Fibroblast of lung (primary cell): ENCODE data around the gene CSE1L. TPM values are rescaled to one million over a fixed set of nuclear protein-coding genes. Genes with fewer than 3 reads are reported as not detected.
"Not testable (repeated sequence)": the region's sequence is repeated elsewhere in the genome, so short reads cannot be mapped to it uniquely, and the experiment has no call there.

Experiments used
- DNase-seq, 2 donors: peaks; one replicate each; pipeline versions ENCODE4 v3.0.0 to v3.0.0-alpha.2; 2010; ENCODE audit warnings: low read depth in 2 of 2
- H2AFZ ChIP-seq: 2 replicates; pipeline ENCODE4 v1.5.1; 2012; ENCODE audit warnings: low read length, control low read depth, inconsistent platforms
- H3K27ac ChIP-seq: 2 replicates; pipeline ENCODE4 v1.5.1; 2011; ENCODE audit warnings: low read length, control low read depth; ENCODE audit not compliant: insufficient read depth
- H3K27me3 ChIP-seq: 2 replicates; pipeline ENCODE4 v1.5.1; 2011; ENCODE audit warnings: mild to moderate bottlenecking, low read length; ENCODE audit not compliant: control insufficient read depth, insufficient read depth
- H3K36me3 ChIP-seq: 2 replicates; pipeline ENCODE4 v1.5.1; 2011; ENCODE audit warnings: low read length; ENCODE audit not compliant: control insufficient read depth, insufficient read depth
- H3K4me1 ChIP-seq: 2 replicates; pipeline ENCODE4 v1.5.1; 2011; ENCODE audit warnings: low read length; ENCODE audit not compliant: control insufficient read depth, insufficient read depth; ENCODE audit errors: extremely low read depth
- H3K4me2 ChIP-seq: 2 replicates; pipeline ENCODE4 v1.5.1; 2011; ENCODE audit warnings: low read length, control low read depth; ENCODE audit not compliant: insufficient read depth; ENCODE audit errors: extremely low read depth
- H3K4me3 ChIP-seq, 4 experiments: fragments of 200-600 bp in 1 of 4; sonication (generic) in 1 of 4; replicated peaks in 1 of 4; 2 replicates each; pipeline ENCODE4 v1.5.1; 2011 to 2016; ENCODE audit warnings: low read length in 4 of 4, low read depth in 3 of 4, mild to moderate bottlenecking in 3 of 4, control low read depth in 2 of 4, inconsistent platforms in 1 of 4, mixed read lengths in 1 of 4; ENCODE audit not compliant: insufficient read depth in 1 of 4; ENCODE audit errors: control extremely low read depth in 1 of 4
- H3K79me2 ChIP-seq: 2 replicates; pipeline ENCODE4 v1.5.1; 2012; ENCODE audit warnings: mild to moderate bottlenecking, low read length, inconsistent platforms; ENCODE audit not compliant: control insufficient read depth, insufficient read depth
- H3K9ac ChIP-seq: 2 replicates; pipeline ENCODE4 v1.5.1; 2011; ENCODE audit warnings: mild to moderate bottlenecking, low read length, control low read depth; ENCODE audit not compliant: insufficient read depth
- H3K9me3 ChIP-seq: 2 replicates; pipeline ENCODE4 v1.5.1; 2012; ENCODE audit warnings: low read depth, low read length; ENCODE audit not compliant: control insufficient read depth, insufficient read depth
- H4K20me1 ChIP-seq: 2 replicates; pipeline ENCODE4 v1.5.1; 2011; ENCODE audit warnings: low read length; ENCODE audit not compliant: control insufficient read depth, insufficient read depth; ENCODE audit errors: extremely low read depth
- CTCF ChIP-seq, 2 donors: IDR thresholded peaks in 1 of 2; conservative IDR thresholded peaks in 1 of 2; 1 replicate in 1 of 2; 2 replicates in 1 of 2; pipeline ENCODE4 v1.5.1; 2011 to 2012; ENCODE audit warnings: low read length in 2 of 2, control low read depth in 1 of 2, inconsistent platforms in 1 of 2, low read depth in 1 of 2, mild to moderate bottlenecking in 1 of 2
- EZH2 ChIP-seq: IDR thresholded peaks from 2 replicates; pipeline ENCODE4 v1.5.1; 2012; ENCODE audit warnings: low read length, control low read depth, mild to moderate bottlenecking; ENCODE audit errors: missing control alignments
- polyA plus RNA-seq, 2 donors: library from polyadenylated mRNA; depleted of rRNA in 1 of 2; stranded (reverse) in 1 of 2; unstranded in 1 of 2; fragments of >200 nt; gene quantifications; 2 replicates each; pipeline ENCODE4 v1.2.1, GENCODE V29; 2011 to 2012; ENCODE audit warnings: missing spikeins in 1 of 2
- total RNA-seq: library from RNA; depleted of rRNA; stranded (reverse); fragments of >200 nt; gene quantifications from 2 replicates; pipeline ENCODE4 v1.2.1, GENCODE V29; 2014

Gene CSE1L
- total and polyA plus RNA-seq, 2 donors (not counting 1 experiment from before 2014, with no cell fraction given), result 44.8 to 52.5 TPM

- no peaks in the 10 kb centered on the region for H3K79me2 ChIP-seq
- TF ChIP-seq CTCF (conservative IDR thresholded peaks at IDR 0.05 in 1 of 2, IDR thresholded peaks at IDR 0.05 in 1 of 2; ENCODE audit: low read depth in 1 of 2, low read length in 2 of 2) (no peak), EZH2 (no peak)
- H3K4me2 ChIP-seq, result no peak overlapping the region
- H3K27ac ChIP-seq, result no peak overlapping the region
- peaks cover 9% of the 10 kb centered on the region for H3K36me3 ChIP-seq
- no peaks in the 10 kb centered on the region for H3K4me1 ChIP-seq
- no peak overlapping the region for H2AFZ ChIP-seq
- H3K27me3 ChIP-seq, result no peaks in the 10 kb centered on the region
- H4K20me1 ChIP-seq, result no peaks in the 10 kb centered on the region
- no peak overlapping the region for H3K4me3 ChIP-seq
- no peak for DNase-seq
- no peak overlapping the region for H3K9ac ChIP-seq
- H3K9me3 ChIP-seq, result no peaks in the 10 kb centered on the region
These were observed 56.9 kb downstream of the CSE1L start for GRCh38 chr20:49103019-49103418.

DNA sequence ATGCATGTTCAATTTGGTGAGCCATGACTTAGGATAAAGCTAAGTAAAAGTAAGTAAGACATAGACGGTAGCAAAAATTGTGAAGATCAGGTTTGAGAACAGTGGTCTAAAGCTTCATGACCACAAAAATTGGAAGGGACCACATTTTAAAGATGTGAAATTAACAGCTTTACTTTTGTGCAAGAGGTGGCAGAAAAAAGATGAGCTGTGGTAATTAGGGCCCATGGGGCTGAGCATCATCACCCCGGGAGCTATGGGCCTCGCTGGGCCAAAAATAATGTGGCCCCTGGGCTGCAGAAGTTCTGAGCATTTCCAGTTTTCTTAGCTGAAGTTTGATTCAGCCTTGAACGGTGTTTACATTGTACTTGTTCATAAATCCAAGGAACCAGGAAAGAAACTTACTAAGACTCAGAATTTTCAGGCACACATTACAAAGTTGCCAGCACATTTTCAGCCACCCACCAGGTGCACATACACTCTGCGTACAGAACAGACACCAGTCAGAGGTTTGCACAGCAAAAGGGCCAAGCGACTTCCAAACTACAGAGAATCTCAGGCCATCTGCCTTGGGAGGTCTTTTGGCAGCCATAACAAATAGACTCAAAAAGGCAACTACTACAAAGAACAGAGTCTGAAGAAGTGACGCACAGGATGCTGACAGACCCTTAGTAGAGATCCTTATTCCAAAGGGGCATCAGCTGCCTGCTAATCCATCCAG, 57.7 kb downstream of the CSE1L start:
- Histone ChIP-seq H4K20me1 (no peaks in the 10 kb centered on the region), H2AFZ (no peak overlapping the region), H3K4me1 (no peaks in the 10 kb centered on the region), H3K27ac (no peak overlapping the region), H3K4me3 (no peak overlapping the region), H3K9me3 (no peaks in the 10 kb centered on the region), H3K27me3 (no peaks in the 10 kb centered on the region), H3K9ac (no peak overlapping the region), H3K79me2 (no peaks in the 10 kb centered on the region), H3K36me3 (peaks cover 6% of the 10 kb centered on the region), H3K4me2 (no peak overlapping the region)
- TF ChIP-seq CTCF (conservative IDR thresholded peaks at IDR 0.05 in 1 of 2, IDR thresholded peaks at IDR 0.05 in 1 of 2; ENCODE audit: low read depth in 1 of 2, low read length in 2 of 2) (no peak), EZH2 (no peak)
- no peak for DNase-seq

- no peaks in the 10 kb centered on the region for H4K20me1 ChIP-seq
- H3K36me3 ChIP-seq, result peaks cover 6% of the 10 kb centered on the region
- no peaks in the 10 kb centered on the region for H3K27me3 ChIP-seq
- no peak overlapping the region for H3K9ac ChIP-seq
- H3K4me3 ChIP-seq, result no peak overlapping the region
- no peaks in the 10 kb centered on the region for H3K4me1 ChIP-seq
- no peaks in the 10 kb centered on the region for H3K9me3 ChIP-seq
- TF ChIP-seq CTCF (conservative IDR thresholded peaks at IDR 0.05 in 1 of 2, IDR thresholded peaks at IDR 0.05 in 1 of 2; ENCODE audit: low read depth in 1 of 2, low read length in 2 of 2) (no peak), EZH2 (no peak)
- no peak overlapping the region for H2AFZ ChIP-seq
- DNase-seq, result no peak
- H3K4me2 ChIP-seq, result no peak overlapping the region
- H3K79me2 ChIP-seq, result no peaks in the 10 kb centered on the region
- H3K27ac ChIP-seq, result no peak overlapping the region
These were observed 58.2 kb downstream of the CSE1L start for GRCh38 chr20:49104365-49104648.

DNA sequence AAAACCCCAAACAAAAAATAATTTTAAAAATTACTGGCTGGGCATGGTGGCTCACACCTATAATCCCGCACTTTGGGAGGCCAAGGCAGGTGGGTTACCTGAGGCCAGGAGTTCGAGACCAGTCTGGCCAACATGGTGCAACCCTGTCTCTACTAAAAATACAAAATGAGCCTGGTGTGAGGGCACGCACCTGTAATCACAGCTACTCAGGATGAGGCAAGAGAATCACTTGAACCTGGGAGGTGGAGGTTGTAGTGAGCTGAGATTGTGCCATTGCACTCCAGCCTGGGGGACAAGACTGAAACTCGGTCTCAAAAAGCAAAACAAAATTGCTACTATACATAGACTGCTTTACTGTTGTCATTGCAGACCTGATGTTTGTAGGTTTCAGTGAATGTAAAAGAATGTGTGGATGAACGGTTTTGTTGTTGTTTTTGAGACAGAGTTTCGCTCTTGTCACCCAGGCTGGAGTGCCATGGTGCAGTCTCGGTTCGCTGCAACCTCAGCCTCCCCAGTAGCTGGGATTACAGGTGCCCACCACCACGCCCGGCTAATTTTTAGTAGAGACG, 59.0 kb downstream of the CSE1L start:
- H3K36me3 ChIP-seq, H3K4me1 ChIP-seq, H3K27me3 ChIP-seq, H4K20me1 ChIP-seq, H3K9me3 ChIP-seq, H3K79me2 ChIP-seq, H2AFZ ChIP-seq, H3K27ac ChIP-seq, H3K4me2 ChIP-seq, DNase-seq, H3K4me3 ChIP-seq, H3K9ac ChIP-seq: not testable (repeated sequence)
